K562 (cell line): Measurements from ENCODE around the gene PLXND1. TPM values are rescaled to one million over a fixed set of nuclear protein-coding genes. Genes with fewer than 3 reads are reported as not detected.

Experiments used
- ATAC-seq: fragments of 200-7000 bp; cut with Tn5 transposase; 3 replicates; pipeline ENCODE4 v1.9.1; 2020; ENCODE audit warnings: moderate library complexity
- BruUV-seq: library from RNA; stranded (reverse); fragments of 400-500 nt; replicated peaks from 2 replicates; lab custom pipeline; 2021; lab: Mats Ljungman, UMichigan
- CTCF ChIA-PET: fragments of 300-600 bp; formaldehyde crosslinking; extraction: SDS; loops from one replicate; lab custom pipeline; 2021; ENCODE audit warnings: low intra/inter-chr PET ratio; lab: Yijun Ruan, JAX
- POLR2A ChIA-PET: fragments of 300-600, 350-650 bp; sonication (Branson Sonifier 250); formaldehyde crosslinking; extraction: SDS; loops from one replicate; lab custom pipeline; 2021; ENCODE audit warnings: antibody characterized with exemption, inconsistent platforms; lab: Yijun Ruan, JAX
- DNase-seq, 4 experiments: peaks; one replicate each; pipeline versions ENCODE4 v3.0.0 to v3.0.0-alpha.2; 2011 to 2018; ENCODE audit warnings: low spot score in 3 of 4, mixed read lengths in 3 of 4; ENCODE audit errors: extremely low read depth in 1 of 4
- FAIRE-seq: peaks from 2 replicates; lab custom pipeline; 2011; peaks lifted over from hg19 to GRCh38; lab: Jason Lieb, UNC
- H2AFZ ChIP-seq: 2 replicates; pipeline ENCODE4 v1.6.0; 2011; ENCODE audit warnings: low read depth, low read length, control low read depth, inconsistent platforms
- H3K27ac ChIP-seq: fragments of 200-600 bp; 3 replicates; pipeline ENCODE4 v1.8.0; 2011; ENCODE audit warnings: low read depth, mild to moderate bottlenecking, control low read depth, inconsistent platforms, low read length, moderate library complexity, mixed read lengths; ENCODE audit errors: extremely low read depth
- H3K27me3 ChIP-seq, 2 experiments: fragments of 300-600 bp in 1 of 2; 2 replicates in 1 of 2; 3 replicates in 1 of 2; pipeline versions ENCODE4 v1.6.0 to v1.8.0; 2011; ENCODE audit warnings: inconsistent platforms in 2 of 2, low read length in 2 of 2, mild to moderate bottlenecking in 1 of 2, mixed read lengths in 1 of 2, moderate library complexity in 1 of 2; ENCODE audit not compliant: control insufficient read depth in 2 of 2, insufficient read depth in 2 of 2
- H3K36me3 ChIP-seq: fragments of 300-600 bp; 3 replicates; pipeline ENCODE4 v1.8.0; 2011; ENCODE audit warnings: mild to moderate bottlenecking, low read length, inconsistent platforms; ENCODE audit not compliant: control insufficient read depth, insufficient read depth
- H3K4me1 ChIP-seq, 2 experiments: fragments of 200-600 bp in 1 of 2; replicated peaks in 1 of 2; 2 replicates in 1 of 2; 3 replicates in 1 of 2; pipeline versions ENCODE4 v1.5.1 to v1.8.0; 2011; ENCODE audit warnings: inconsistent platforms in 2 of 2, low read length in 2 of 2, mild to moderate bottlenecking in 1 of 2, mixed read lengths in 1 of 2, moderate library complexity in 1 of 2; ENCODE audit not compliant: control insufficient read depth in 2 of 2, insufficient read depth in 2 of 2
- H3K4me2 ChIP-seq: 2 replicates; pipeline ENCODE4 v1.6.1; 2011; ENCODE audit warnings: low read length, control low read depth, inconsistent platforms, mixed read lengths; ENCODE audit not compliant: insufficient read depth
- H3K4me3 ChIP-seq: fragments of 200-600 bp; sonication (generic), shearing (Covaris generic); 2 replicates; pipeline ENCODE4 v1.5.1; 2016; ENCODE audit warnings: control low read depth, inconsistent platforms
- H3K79me2 ChIP-seq: fragments of 200-600 bp; 3 replicates; pipeline ENCODE4 v1.8.0; 2011; ENCODE audit warnings: low read length, inconsistent platforms; ENCODE audit not compliant: control insufficient read depth, insufficient read depth
- H3K9ac ChIP-seq, 2 experiments: 2 replicates each; pipeline versions ENCODE4 v1.6.0 to v1.6.1; 2011; ENCODE audit warnings: low read depth in 2 of 2, low read length in 2 of 2, control low read depth in 1 of 2, inconsistent platforms in 1 of 2, mild to moderate bottlenecking in 1 of 2, mixed read lengths in 1 of 2; ENCODE audit not compliant: insufficient read depth in 1 of 2
- H3K9me1 ChIP-seq: one replicate; pipeline ENCODE4 v1.6.0; 2011; ENCODE audit warnings: inconsistent platforms, mild to moderate bottlenecking, low read length, moderate library complexity; ENCODE audit not compliant: control insufficient read depth, insufficient read depth
- H3K9me3 ChIP-seq: replicated peaks from 2 replicates; pipeline ENCODE4 v1.5.1; 2011; ENCODE audit warnings: low read depth, low read length, inconsistent platforms; ENCODE audit not compliant: control insufficient read depth, insufficient read depth
- H4K20me1 ChIP-seq: replicated peaks from 2 replicates; pipeline ENCODE4 v1.6.1; 2011; ENCODE audit warnings: low read length, inconsistent platforms, mixed read lengths; ENCODE audit not compliant: control insufficient read depth, insufficient read depth
- BACH1 ChIP-seq: fragments of 200-800 bp; sonication (Bioruptor generic); IDR thresholded peaks from 2 replicates; pipeline ENCODE4 v1.6.1; 2016; ENCODE audit warnings: missing genetic modification characterization, missing compliant biosample characterization
- BHLHE40 ChIP-seq: IDR thresholded peaks from 2 replicates; pipeline ENCODE4 v1.6.1; 2011; ENCODE audit warnings: low read length, improper control_type of control experiment
- CXXC5 ChIP-seq: fragments of 250-450 bp; sonication (Bioruptor Pico); IDR thresholded peaks from 2 replicates; pipeline ENCODE4 v1.8.0; 2022; ENCODE audit warnings: inconsistent platforms, mild to moderate bottlenecking, moderate library complexity
- ESRRA ChIP-seq: fragments of 450-650 bp; IDR thresholded peaks from 2 replicates; pipeline ENCODE4 v1.6.1; 2014; ENCODE audit warnings: low read depth, mild to moderate bottlenecking, moderate library complexity, borderline replicate concordance
- MAZ ChIP-seq, 2 experiments: fragments of 450-650 bp in 1 of 2; sonication (generic) in 1 of 2; formaldehyde crosslinking; IDR thresholded peaks in 1 of 2; conservative IDR thresholded peaks in 1 of 2; 2 replicates each; pipeline versions ENCODE4 v1.4.0 to v1.5.0; 2020; ENCODE audit warnings: mild to moderate bottlenecking in 1 of 2, missing genetic modification reagents in 1 of 2
- NFIC ChIP-seq: fragments of 450-650 bp; IDR thresholded peaks from 2 replicates; pipeline ENCODE4 v1.6.1; 2017; ENCODE audit warnings: mild to moderate bottlenecking, inconsistent platforms
- POLR3A ChIP-seq: IDR thresholded peaks from 2 replicates; pipeline ENCODE4 v1.6.1; 2011; ENCODE audit warnings: borderline replicate concordance, mild to moderate bottlenecking, moderate library complexity; ENCODE audit not compliant: insufficient read length, insufficient read depth; ENCODE audit errors: extremely low read depth
- ZNF274 ChIP-seq: IDR thresholded peaks from 2 replicates; pipeline ENCODE4 v1.6.1; 2011; ENCODE audit warnings: low read depth, mild to moderate bottlenecking, low read length, moderate library complexity, borderline replicate concordance
- ZNF436 ChIP-seq: fragments of 250-450, 450-650 bp; sonication (Bioruptor Pico); formaldehyde crosslinking; IDR thresholded peaks from 2 replicates; pipeline ENCODE4 v1.7.0; 2020; ENCODE audit warnings: mild to moderate bottlenecking
- whole genome bisulfite sequencing: fragments of 100-300 bp; shearing (Covaris generic); methylation state at CpG from one replicate; pipeline ENCODE4 v1.1.6; 2016; ENCODE audit warnings: low coverage, mixed read lengths; ENCODE audit not compliant: insufficient coverage; ENCODE audit errors: missing lambda C conversion rate; 5-methylcytosine and 5-hydroxymethylcytosine counted together
- in situ Hi-C: fragments of 300-500 bp; cut with MboI; formaldehyde crosslinking; loops from 4 replicates; pipeline ENCODE4 v1.15.0; 2018; ENCODE audit warnings: inconsistent platforms, mixed read lengths
- intact Hi-C: fragments of 100-400 bp; cut with micrococcal nuclease; formaldehyde crosslinking; loops from 2 replicates; pipeline ENCODE4 v1.14.2; 2022
- polyA plus RNA-seq, 8 experiments: library from polyadenylated mRNA; depleted of rRNA in 4 of 8; stranded (reverse) in 5 of 8; unstranded in 3 of 8; fragments of >200 nt; fragmentation: Nextera tagmentation in 2 of 8; fragmentation: Illumina TruSeq in 1 of 8; extraction: Ambion mirVana in 2 of 8; extraction: Trizol in 1 of 8; gene quantifications; 2 replicates each; pipeline versions ENCODE4 v1.2.1 to v1.2.3, GENCODE V29; 2011 to 2014; ENCODE audit warnings: inconsistent platforms in 1 of 8, missing spikeins in 1 of 8
- total RNA-seq, 7 experiments: library from RNA; depleted of rRNA in 6 of 7; stranded (reverse); fragments of >200 nt in 6 of 7; fragmentation: Illumina TruSeq in 2 of 7; extraction: Trizol in 2 of 7; gene quantifications; 2 replicates each; pipeline versions ENCODE4 v1.2.1 to v1.2.3, GENCODE V29; 2011 to 2021; ENCODE audit warnings: low replicate concordance in 1 of 7
- TF ChIP-seq, protein P1 (sequence below): sonication (generic); formaldehyde crosslinking; IDR thresholded peaks from 2 replicates; pipeline ENCODE4 v1.8.0; 2022; ENCODE audit warnings: mild to moderate bottlenecking, missing genetic modification reagents

PLXND1 gene
- total and polyA plus RNA-seq, 9 of the 15 experiments (the other 6 are each of a cell fraction or from before 2014, with no cell fraction given): 0.34 to 28.8 (median 14.0) TPM

DNA sequence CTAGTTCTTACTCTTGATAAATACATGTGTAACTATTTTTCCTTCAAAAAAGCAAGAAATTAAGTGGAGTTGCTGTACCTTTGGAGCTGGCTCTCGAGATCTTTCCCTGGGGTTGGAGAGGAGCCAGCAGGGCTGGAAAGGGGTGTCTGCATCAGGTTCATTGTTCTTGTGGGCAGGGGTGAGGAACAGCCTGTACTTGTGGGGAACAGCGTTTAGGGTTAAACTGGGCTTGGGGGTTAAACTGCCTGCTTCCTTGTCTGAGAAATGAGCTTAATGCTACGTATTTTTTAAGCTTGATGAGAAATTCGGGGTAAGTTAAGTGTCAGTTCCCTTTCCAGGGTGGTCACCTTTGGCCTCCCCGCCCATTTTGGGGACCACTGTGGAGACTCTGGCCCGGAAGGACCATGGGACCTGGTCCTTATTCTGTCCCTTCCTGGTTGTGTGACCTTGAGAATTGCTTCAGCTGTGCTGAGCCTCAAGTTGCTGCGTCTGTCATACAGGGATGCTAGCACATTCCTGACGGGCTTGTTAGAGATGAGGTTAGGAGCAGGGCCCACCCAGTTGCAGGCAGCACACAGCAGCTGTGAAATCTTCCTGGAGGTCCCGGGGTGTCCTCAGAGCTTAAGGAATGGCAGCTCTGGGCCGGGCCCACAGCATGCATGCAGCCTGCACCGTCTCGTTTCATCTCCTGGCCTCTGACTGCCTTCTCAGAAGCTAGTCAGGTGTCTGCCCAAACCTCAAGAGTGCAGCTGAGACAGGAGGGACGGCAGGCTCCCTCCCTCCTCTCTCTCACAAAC lies 51.9 kb downstream of the PLXND1 start:
- in situ Hi-C loops: no loop called here
- H2AFZ ChIP-seq: no peak overlapping the region

DNA sequence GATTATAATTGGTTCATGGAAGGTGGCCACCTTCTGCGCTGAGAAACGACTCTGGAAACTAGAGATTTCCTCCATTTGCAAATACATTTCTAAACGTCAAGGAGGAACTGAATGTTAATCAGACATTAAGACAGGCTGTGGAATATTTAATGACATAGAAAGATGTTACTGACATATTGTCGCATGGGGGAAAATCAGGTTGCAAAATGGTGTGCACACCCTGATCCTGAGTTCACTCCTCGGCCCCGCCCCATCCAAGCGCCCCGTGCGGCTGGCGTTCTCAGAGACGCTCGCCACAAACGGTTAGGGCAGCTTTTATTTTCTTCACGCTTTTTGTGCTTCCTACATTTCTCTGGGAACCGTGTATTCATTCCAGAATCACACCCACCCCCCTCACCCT lies 52.8 kb downstream of the PLXND1 start:
- in situ Hi-C loops: no loop called here
- Histone ChIP-seq H2AFZ (no peak overlapping the region; the same call in 1 of the 2 replicates), H3K36me3 (peaks cover 7% of the 10 kb centered on the region; the same call in 1 of the 3 replicates)
- TF ChIP-seq CXXC5 (0 out of 2 replicates have a peak, but pooled peaks have one; percentile 15), MAZ (CRISPR knock-in tag; conservative IDR thresholded peaks at IDR 0.05 in 1 of 2, IDR thresholded peaks at IDR 0.05 in 1 of 2) (0 out of 4 replicates have a peak, but pooled peaks of 1 of the 2 experiments have one; percentile 39), ZNF436 (no peak), BHLHE40 (0 out of 2 replicates have a peak, but pooled peaks have one; percentile 5), BACH1 (no peak)
- TF ChIP-seq, protein P1, sequence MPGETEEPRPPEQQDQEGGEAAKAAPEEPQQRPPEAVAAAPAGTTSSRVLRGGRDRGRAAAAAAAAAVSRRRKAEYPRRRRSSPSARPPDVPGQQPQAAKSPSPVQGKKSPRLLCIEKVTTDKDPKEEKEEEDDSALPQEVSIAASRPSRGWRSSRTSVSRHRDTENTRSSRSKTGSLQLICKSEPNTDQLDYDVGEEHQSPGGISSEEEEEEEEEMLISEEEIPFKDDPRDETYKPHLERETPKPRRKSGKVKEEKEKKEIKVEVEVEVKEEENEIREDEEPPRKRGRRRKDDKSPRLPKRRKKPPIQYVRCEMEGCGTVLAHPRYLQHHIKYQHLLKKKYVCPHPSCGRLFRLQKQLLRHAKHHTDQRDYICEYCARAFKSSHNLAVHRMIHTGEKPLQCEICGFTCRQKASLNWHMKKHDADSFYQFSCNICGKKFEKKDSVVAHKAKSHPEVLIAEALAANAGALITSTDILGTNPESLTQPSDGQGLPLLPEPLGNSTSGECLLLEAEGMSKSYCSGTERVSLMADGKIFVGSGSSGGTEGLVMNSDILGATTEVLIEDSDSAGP (CRISPR knock-in tag): no peak
- TF ChIP-seq, all 486 proteins: peak for 3
- Histone ChIP-seq H3K4me2 (no peak overlapping the region; the same call in 1 of the 2 replicates), H3K9me1 (no peaks in the 10 kb centered on the region), H4K20me1 (no peaks in the 10 kb centered on the region), H3K4me3 (no peak overlapping the region), H3K27me3 (no peaks in the 10 kb centered on the region), H3K9ac (no peak overlapping the region), H3K4me1 (peaks cover 7 to 40% of the 10 kb centered on the region in 2 experiments; a peak in 4 of 5 replicates), H3K79me2 (no peaks in the 10 kb centered on the region), H3K9me3 (no peaks in the 10 kb centered on the region), H3K27ac (no peak overlapping the region)
- intact Hi-C loops: no loop called here
- BruUV-seq: no TSS peak
- peak; percentile 41 to 64 (median 56) for DNase-seq
- CTCF ChIA-PET: no interaction called here
- ATAC-seq: peak; percentile 83
- POLR2A ChIA-PET: interaction anchor here (1.0 to 1.2 kb wide), 2 partner anchors 8 to 10 kb away, joined by 3 to 4 read pairs; no protein-coding TSS in a partner anchor
- WGBS: 3% methylated on average over 14 of the region's 15 CpGs
- no peak for FAIRE-seq

More for the DNA sequence above, 51.9 kb downstream of the PLXND1 start:
- ATAC-seq (no peak), FAIRE-seq (no peak), DNase-seq (no peak)
- no peak overlapping the region for H3K4me2 ChIP-seq
- no peaks in the 10 kb centered on the region for H3K79me2 ChIP-seq
- H3K9ac ChIP-seq: peak overlapping the region in 1 of 2 experiments; percentile 35; a peak in 1 of 4 replicates
- no TSS peak for BruUV-seq
- no peak overlapping the region for H3K4me3 ChIP-seq
- no peaks in the 10 kb centered on the region for H3K27me3 ChIP-seq
- no peak for TF ChIP-seq ZNF274
- TF ChIP-seq ESRRA: peak; percentile 21; the same call in 1 of the 2 replicates
- TF ChIP-seq NFIC: peak; percentile 31; the same call in 1 of the 2 replicates
- no peak for TF ChIP-seq POLR3A
- H3K36me3 ChIP-seq: peaks cover 14% of the 10 kb centered on the region; the same call in 1 of the 3 replicates
- peaks cover 7 to 36% of the 10 kb centered on the region in 2 experiments; a peak in 4 of 5 replicates for H3K4me1 ChIP-seq
- no peaks in the 10 kb centered on the region for H3K9me3 ChIP-seq
- no peak overlapping the region for H3K27ac ChIP-seq
- CTCF ChIA-PET: no interaction called here
- POLR2A ChIA-PET: interaction anchor here (0.6 to 1.2 kb wide), 4 partner anchors 9 to 91 kb away, joined by 3 to 4 read pairs (median 3); no protein-coding TSS in a partner anchor
- 50% methylated on average over 12 of the region's 13 CpGs for WGBS
- no peaks in the 10 kb centered on the region for H3K9me1 ChIP-seq
- intact Hi-C loops: no loop called here
- H4K20me1 ChIP-seq: no peaks in the 10 kb centered on the region
